GM23338 (cell line): ENCODE measurements around the gene FBXO31. TPM values are rescaled to one million over a fixed set of nuclear protein-coding genes. Genes with fewer than 3 reads are reported as not detected.

Experiments
- ATAC-seq: fragments of 200-7000 bp; cut with Tn5 transposase; 3 replicates; pipeline ENCODE4 v1.9.1; 2020
- DNase-seq: peaks from one replicate; pipeline ENCODE4 v3.0.0-alpha.2; 2015; ENCODE audit warnings: low spot score
- H2AFZ ChIP-seq: fragments of 200-600 bp; sonication (generic); 2 replicates; pipeline ENCODE4 v1.8.0; 2016; ENCODE audit warnings: antibody characterized with exemption, mild to moderate bottlenecking, moderate library complexity
- H3F3A ChIP-seq: fragments of 200-600 bp; sonication (generic); replicated peaks from 2 replicates; pipeline ENCODE4 v1.8.0; 2017; ENCODE audit warnings: antibody characterized with exemption, mixed run types, low read depth
- H3K27ac ChIP-seq: fragments of 200-600 bp; sonication (generic); 2 replicates; pipeline ENCODE4 v1.6.1; 2016; ENCODE audit warnings: low read depth
- H3K27me3 ChIP-seq: fragments of 200-600 bp; sonication (generic); 2 replicates; pipeline ENCODE4 v1.8.0; 2016; ENCODE audit warnings: mild to moderate bottlenecking, mixed run types, moderate library complexity; ENCODE audit not compliant: insufficient read depth
- H3K36me3 ChIP-seq: fragments of 200-600 bp; sonication (generic); 2 replicates; pipeline ENCODE4 v1.8.0; 2016; ENCODE audit warnings: mild to moderate bottlenecking; ENCODE audit not compliant: insufficient read depth
- H3K4me1 ChIP-seq: fragments of 200-600 bp; sonication (generic); 2 replicates; pipeline ENCODE4 v1.8.0; 2016; ENCODE audit warnings: mild to moderate bottlenecking, moderate library complexity; ENCODE audit not compliant: insufficient read depth
- H3K4me2 ChIP-seq: fragments of 200-600 bp; sonication (generic); 2 replicates; pipeline ENCODE4 v1.7.1; 2017; ENCODE audit warnings: mixed run types
- H3K4me3 ChIP-seq: fragments of 200-600 bp; sonication (generic); 2 replicates; pipeline ENCODE4 v1.6.1; 2016; ENCODE audit warnings: mixed run types
- H3K79me2 ChIP-seq: fragments of 200-600 bp; sonication (generic); replicated peaks from 2 replicates; pipeline ENCODE4 v1.8.0; 2017; ENCODE audit warnings: mild to moderate bottlenecking; ENCODE audit not compliant: insufficient read depth
- H3K9me2 ChIP-seq: fragments of 200-600 bp; sonication (generic); 2 replicates; pipeline ENCODE4 v1.8.0; 2017; ENCODE audit not compliant: insufficient read depth
- H4K20me1 ChIP-seq: fragments of 200-600 bp; sonication (generic); replicated peaks from 2 replicates; pipeline ENCODE4 v1.8.0; 2017; ENCODE audit warnings: mild to moderate bottlenecking; ENCODE audit not compliant: insufficient read depth
- H3K27ac Mint-ChIP-seq: 2 replicates; pipeline ENCODE4 v1.8.0; 2020; ENCODE audit warnings: inconsistent platforms, mild to moderate bottlenecking, moderate library complexity, mixed read lengths
- H3K27me3 Mint-ChIP-seq: 3 replicates; pipeline ENCODE4 v1.8.0; 2022; ENCODE audit warnings: low read depth, mild to moderate bottlenecking, moderate library complexity, mixed read lengths, inconsistent platforms; ENCODE audit not compliant: insufficient read depth, poor library complexity
- H3K36me3 Mint-ChIP-seq: 3 replicates; pipeline ENCODE4 v1.8.0; 2021; ENCODE audit warnings: low read depth, mild to moderate bottlenecking, inconsistent platforms, moderate library complexity, mixed read lengths
- H3K4me1 Mint-ChIP-seq: 3 replicates; pipeline ENCODE4 v1.8.0; 2020; ENCODE audit warnings: mild to moderate bottlenecking, inconsistent platforms, mixed read lengths
- H3K4me3 Mint-ChIP-seq: 3 replicates; pipeline ENCODE4 v1.8.0; 2021; ENCODE audit warnings: moderate library complexity, mild to moderate bottlenecking, inconsistent platforms, mixed read lengths
- H3K9me3 Mint-ChIP-seq: 3 replicates; pipeline ENCODE4 v1.8.0; 2020; ENCODE audit warnings: moderate library complexity, mild to moderate bottlenecking, inconsistent platforms, mixed read lengths
- CREB1 ChIP-seq: fragments of 250-450 bp; sonication (Bioruptor Pico); IDR thresholded peaks from 2 replicates; pipeline ENCODE4 v1.5.0; 2020; ENCODE audit warnings: low read depth, mild to moderate bottlenecking, moderate library complexity
- ETS1 ChIP-seq: IDR thresholded peaks from 2 replicates; pipeline ENCODE4 v1.6.1; 2016; ENCODE audit warnings: antibody characterized with exemption
- EZH2 ChIP-seq: fragments of 200-600 bp; sonication (generic); IDR thresholded peaks from one replicate; pipeline ENCODE4 v1.8.0; 2017; ENCODE audit warnings: antibody characterized with exemption, mild to moderate bottlenecking, low read depth; ENCODE audit not compliant: unreplicated experiment
- EZH2phosphoT487 ChIP-seq: fragments of 200-600 bp; sonication (generic); IDR thresholded peaks from one replicate; pipeline ENCODE4 v1.8.1; 2018; ENCODE audit warnings: antibody characterized with exemption; ENCODE audit not compliant: unreplicated experiment
- NANOG ChIP-seq: IDR thresholded peaks from 2 replicates; pipeline ENCODE4 v1.6.1; 2016; ENCODE audit warnings: antibody characterized with exemption, borderline replicate concordance
- POLR2AphosphoS5 ChIP-seq: IDR thresholded peaks from 2 replicates; pipeline ENCODE4 v1.6.1; 2016; ENCODE audit warnings: antibody characterized with exemption, low read depth
- STAT1 ChIP-seq: IDR thresholded peaks from one replicate; pipeline ENCODE4 v1.6.1; 2016; ENCODE audit warnings: antibody characterized with exemption; ENCODE audit not compliant: unreplicated experiment
- ZNF114 ChIP-seq: fragments of 250-450 bp; sonication (Bioruptor Pico); IDR thresholded peaks from 2 replicates; pipeline ENCODE4 v1.5.0; 2020; ENCODE audit warnings: mild to moderate bottlenecking, moderate library complexity
- ZNF331 ChIP-seq: fragments of 250-450 bp; sonication (Bioruptor Pico); IDR thresholded peaks from 2 replicates; pipeline ENCODE4 v1.5.0; 2020; ENCODE audit warnings: low read depth, mild to moderate bottlenecking, moderate library complexity
- polyA plus RNA-seq: library from polyadenylated mRNA; unstranded; fragments of >200 nt; fragmentation: Nextera tagmentation; extraction: Ambion mirVana; gene quantifications from 2 replicates; pipeline ENCODE4 v1.2.1, GENCODE V29; 2016
- total RNA-seq: library from RNA; depleted of rRNA; stranded (reverse); fragments of >200 nt; shearing (Covaris generic); gene quantifications from 2 replicates; pipeline ENCODE4 v1.2.3, GENCODE V29; 2014
- TF ChIP-seq, protein P1 (sequence below), 2 experiments: fragments of 200-600 bp in 1 of 2; sonication (generic) in 1 of 2; conservative IDR thresholded peaks; 2 replicates each; pipeline versions ENCODE4 v1.5.1 to v1.6.1; 2016 to 2017; ENCODE audit warnings: antibody characterized with exemption in 2 of 2, low read depth in 2 of 2, mild to moderate bottlenecking in 2 of 2, moderate library complexity in 1 of 2
- TF ChIP-seq, protein P2 (sequence below): IDR thresholded peaks from one replicate; pipeline ENCODE4 v1.6.1; 2018; ENCODE audit warnings: antibody characterized with exemption; ENCODE audit not compliant: unreplicated experiment

Gene FBXO31
- total and polyA plus RNA-seq, 2 experiments from 2014 or later = 7.0 to 23.8 TPM

- no peak for TF ChIP-seq EZH2
- TF ChIP-seq ETS1 = no peak
- TF ChIP-seq, protein P1, sequence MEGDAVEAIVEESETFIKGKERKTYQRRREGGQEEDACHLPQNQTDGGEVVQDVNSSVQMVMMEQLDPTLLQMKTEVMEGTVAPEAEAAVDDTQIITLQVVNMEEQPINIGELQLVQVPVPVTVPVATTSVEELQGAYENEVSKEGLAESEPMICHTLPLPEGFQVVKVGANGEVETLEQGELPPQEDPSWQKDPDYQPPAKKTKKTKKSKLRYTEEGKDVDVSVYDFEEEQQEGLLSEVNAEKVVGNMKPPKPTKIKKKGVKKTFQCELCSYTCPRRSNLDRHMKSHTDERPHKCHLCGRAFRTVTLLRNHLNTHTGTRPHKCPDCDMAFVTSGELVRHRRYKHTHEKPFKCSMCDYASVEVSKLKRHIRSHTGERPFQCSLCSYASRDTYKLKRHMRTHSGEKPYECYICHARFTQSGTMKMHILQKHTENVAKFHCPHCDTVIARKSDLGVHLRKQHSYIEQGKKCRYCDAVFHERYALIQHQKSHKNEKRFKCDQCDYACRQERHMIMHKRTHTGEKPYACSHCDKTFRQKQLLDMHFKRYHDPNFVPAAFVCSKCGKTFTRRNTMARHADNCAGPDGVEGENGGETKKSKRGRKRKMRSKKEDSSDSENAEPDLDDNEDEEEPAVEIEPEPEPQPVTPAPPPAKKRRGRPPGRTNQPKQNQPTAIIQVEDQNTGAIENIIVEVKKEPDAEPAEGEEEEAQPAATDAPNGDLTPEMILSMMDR (conservative IDR thresholded peaks at IDR 0.05; ENCODE audit: low read depth in 2 of 2) = no peak
- no peak for TF ChIP-seq NANOG
- TF ChIP-seq POLR2AphosphoS5 = no peak
Measured at GRCh38 chr16:87328846-87329245, 54.7 kb downstream of the FBXO31 start (continued).

DNA sequence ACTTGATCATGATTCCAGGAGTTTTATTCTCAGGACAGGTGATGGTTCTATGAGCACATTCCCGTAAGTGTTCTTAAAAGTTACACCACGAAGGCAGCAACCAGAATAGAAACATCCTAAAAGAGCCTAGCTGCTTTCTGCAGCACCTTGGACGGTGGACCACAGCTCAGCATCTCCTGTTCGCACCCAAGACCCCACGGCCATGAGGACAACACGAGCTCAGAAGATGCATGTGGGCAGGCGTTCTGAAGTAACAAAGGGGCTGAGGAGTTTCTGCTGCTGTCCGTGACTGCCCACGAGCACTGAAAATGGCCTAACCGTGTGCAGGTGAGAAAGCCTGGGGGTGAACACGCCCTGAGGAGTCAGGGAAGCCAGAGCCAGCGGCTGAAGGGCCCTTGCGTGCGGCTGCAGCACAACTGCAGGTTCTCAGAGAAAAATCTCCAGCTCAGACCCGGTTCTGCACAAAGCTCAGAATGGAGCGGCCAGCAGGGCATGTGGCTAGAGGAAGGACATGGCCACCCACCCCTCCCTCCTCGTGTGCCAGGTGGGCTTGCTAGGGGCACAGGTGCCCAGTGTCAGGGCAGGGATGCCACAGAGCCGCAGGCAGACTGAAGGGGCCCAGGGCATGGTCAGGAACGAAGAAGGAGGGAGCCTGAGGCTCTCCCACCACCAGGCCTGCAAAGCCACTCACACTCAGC lies 55.6 kb downstream of the FBXO31 start:
- ATAC-seq (no peak), DNase-seq (no peak)
- TF ChIP-seq CREB1 = no peak
- TF ChIP-seq ETS1 = no peak
- Histone ChIP-seq H3K4me3 (no peak overlapping the region), H3K27me3 (no peaks in the 10 kb centered on the region), H3K27ac (no peak overlapping the region), H2AFZ (no peak overlapping the region), H3K36me3 (no peaks in the 10 kb centered on the region), H3F3A (no peaks in the 10 kb centered on the region), H3K79me2 (no peaks in the 10 kb centered on the region), H3K4me2 (no peak overlapping the region), H4K20me1 (no peaks in the 10 kb centered on the region), H3K4me1 (no peaks in the 10 kb centered on the region; the same call in 1 of the 2 replicates), H3K9me2 (no peaks in the 10 kb centered on the region)
- Mint-ChIP-seq H3K27ac (no peak overlapping the region), H3K4me1 (peaks cover 4% of the 10 kb centered on the region), H3K9me3 (no peaks in the 10 kb centered on the region; the same call in 2 of the 3 replicates), H3K4me3 (no peak overlapping the region), H3K36me3 (peaks cover 4% of the 10 kb centered on the region; the same call in 1 of the 3 replicates), H3K27me3 (peaks cover 9% of the 10 kb centered on the region)

GRCh38 chr16:87326151-87326571 lies 57.4 kb downstream of the FBXO31 start:
- no peak overlapping the region for H3K4me3 ChIP-seq
- no peak for DNase-seq
- H3K27ac ChIP-seq = no peak overlapping the region
- peaks cover 7% of the 10 kb centered on the region for H3K27me3 Mint-ChIP-seq
- H3K36me3 ChIP-seq = no peaks in the 10 kb centered on the region
- no peak overlapping the region for H3K27ac Mint-ChIP-seq
- H3K4me3 Mint-ChIP-seq = no peak overlapping the region
- H3K9me2 ChIP-seq = no peaks in the 10 kb centered on the region
- no peaks in the 10 kb centered on the region for H4K20me1 ChIP-seq
- H3K4me2 ChIP-seq = no peak overlapping the region
- peaks cover 4% of the 10 kb centered on the region for H3K4me1 Mint-ChIP-seq
- no peaks in the 10 kb centered on the region; the same call in 1 of the 2 replicates for H3K4me1 ChIP-seq
- no peaks in the 10 kb centered on the region for H3K27me3 ChIP-seq
- no peaks in the 10 kb centered on the region; the same call in 2 of the 3 replicates for H3K9me3 Mint-ChIP-seq
- no peak overlapping the region for H2AFZ ChIP-seq
- no peak for ATAC-seq
- H3F3A ChIP-seq = no peaks in the 10 kb centered on the region
- H3K36me3 Mint-ChIP-seq = peaks cover 4% of the 10 kb centered on the region; the same call in 1 of the 3 replicates
- H3K79me2 ChIP-seq = no peaks in the 10 kb centered on the region
- TF ChIP-seq EZH2 (no peak), POLR2AphosphoS5 (no peak), STAT1 (no peak), NANOG (no peak), CREB1 (no peak), ETS1 (no peak), EZH2phosphoT487 (no peak), ZNF331 (no peak), ZNF114 (no peak)
- TF ChIP-seq, protein P2, sequence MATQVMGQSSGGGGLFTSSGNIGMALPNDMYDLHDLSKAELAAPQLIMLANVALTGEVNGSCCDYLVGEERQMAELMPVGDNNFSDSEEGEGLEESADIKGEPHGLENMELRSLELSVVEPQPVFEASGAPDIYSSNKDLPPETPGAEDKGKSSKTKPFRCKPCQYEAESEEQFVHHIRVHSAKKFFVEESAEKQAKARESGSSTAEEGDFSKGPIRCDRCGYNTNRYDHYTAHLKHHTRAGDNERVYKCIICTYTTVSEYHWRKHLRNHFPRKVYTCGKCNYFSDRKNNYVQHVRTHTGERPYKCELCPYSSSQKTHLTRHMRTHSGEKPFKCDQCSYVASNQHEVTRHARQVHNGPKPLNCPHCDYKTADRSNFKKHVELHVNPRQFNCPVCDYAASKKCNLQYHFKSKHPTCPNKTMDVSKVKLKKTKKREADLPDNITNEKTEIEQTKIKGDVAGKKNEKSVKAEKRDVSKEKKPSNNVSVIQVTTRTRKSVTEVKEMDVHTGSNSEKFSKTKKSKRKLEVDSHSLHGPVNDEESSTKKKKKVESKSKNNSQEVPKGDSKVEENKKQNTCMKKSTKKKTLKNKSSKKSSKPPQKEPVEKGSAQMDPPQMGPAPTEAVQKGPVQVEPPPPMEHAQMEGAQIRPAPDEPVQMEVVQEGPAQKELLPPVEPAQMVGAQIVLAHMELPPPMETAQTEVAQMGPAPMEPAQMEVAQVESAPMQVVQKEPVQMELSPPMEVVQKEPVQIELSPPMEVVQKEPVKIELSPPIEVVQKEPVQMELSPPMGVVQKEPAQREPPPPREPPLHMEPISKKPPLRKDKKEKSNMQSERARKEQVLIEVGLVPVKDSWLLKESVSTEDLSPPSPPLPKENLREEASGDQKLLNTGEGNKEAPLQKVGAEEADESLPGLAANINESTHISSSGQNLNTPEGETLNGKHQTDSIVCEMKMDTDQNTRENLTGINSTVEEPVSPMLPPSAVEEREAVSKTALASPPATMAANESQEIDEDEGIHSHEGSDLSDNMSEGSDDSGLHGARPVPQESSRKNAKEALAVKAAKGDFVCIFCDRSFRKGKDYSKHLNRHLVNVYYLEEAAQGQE = no peak
